RPMI7951 (cell line): ENCODE data around the gene MGST2. TPM values are rescaled to one million over a fixed set of nuclear protein-coding genes. Genes with fewer than 3 reads are reported as not detected.

Experiments
- DNase-seq: peaks from one replicate; pipeline ENCODE4 v3.0.0-alpha.2; 2012; ENCODE audit warnings: low read depth
- total RNA-seq: library from RNA; depleted of rRNA; stranded (reverse); fragments of >200 nt; shearing (Covaris generic); gene quantifications from 2 replicates; pipeline ENCODE4 v1.2.3, GENCODE V29; 2014

MGST2 gene
- total RNA-seq, 1 experiment from 2014 or later, result 11.5 TPM

DNA sequence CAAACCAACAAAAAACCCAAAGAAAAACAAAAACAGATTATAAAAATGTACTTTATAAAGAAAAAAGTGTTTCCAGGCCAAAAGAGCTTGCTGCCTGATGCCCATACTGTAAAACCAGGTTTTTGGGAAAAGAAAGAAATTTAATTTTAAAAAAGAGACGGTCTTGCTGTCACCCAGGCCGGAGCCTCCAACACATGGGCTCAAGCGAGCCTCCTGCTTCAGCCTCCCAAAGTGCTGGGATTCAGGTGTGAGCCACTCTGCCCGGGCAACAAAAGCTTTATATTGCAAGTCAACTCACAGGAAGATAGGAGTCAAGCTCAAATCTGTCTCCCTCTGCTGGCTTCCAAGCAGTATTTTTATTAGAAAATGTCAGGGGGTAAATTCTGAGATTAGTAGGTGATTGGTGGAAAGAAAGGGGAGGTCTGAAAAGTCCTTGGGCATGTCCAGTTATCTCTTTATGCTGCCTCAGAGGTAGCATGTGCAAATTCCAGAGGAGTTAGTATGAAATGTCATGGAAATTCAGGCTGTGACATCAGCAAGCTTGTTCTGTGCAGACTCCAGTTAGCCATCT, 39.4 kb downstream of the MGST2 start:
- DNase-seq, result peak; percentile 12

DNA sequence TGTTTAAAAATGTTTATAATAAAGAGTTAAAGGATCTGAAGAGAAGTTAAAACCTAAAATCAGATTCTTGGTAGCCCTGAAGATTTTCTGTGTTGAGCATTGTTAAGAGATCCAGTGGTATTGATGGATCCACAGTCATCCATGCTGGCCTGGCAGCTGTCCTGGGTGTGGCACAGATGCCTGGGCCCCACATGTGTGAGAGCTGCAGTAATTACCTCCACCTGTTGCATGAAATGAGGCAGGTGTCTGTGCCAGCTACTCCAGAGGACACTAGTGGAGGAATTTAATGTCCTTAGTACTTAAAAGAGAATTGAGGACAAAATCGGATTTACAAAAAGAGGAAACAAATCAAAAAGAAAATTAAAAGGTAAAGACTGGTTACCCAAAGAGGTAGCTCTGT, 44.0 kb downstream of the MGST2 start:
- no peak for DNase-seq

- no peak for DNase-seq
Measured at GRCh38 chr4:139710073-139710472, 44.5 kb downstream of the MGST2 start.

GRCh38 chr4:139711461-139711860, 45.8 kb downstream of the MGST2 start:
- peak; percentile 77 for DNase-seq

DNA sequence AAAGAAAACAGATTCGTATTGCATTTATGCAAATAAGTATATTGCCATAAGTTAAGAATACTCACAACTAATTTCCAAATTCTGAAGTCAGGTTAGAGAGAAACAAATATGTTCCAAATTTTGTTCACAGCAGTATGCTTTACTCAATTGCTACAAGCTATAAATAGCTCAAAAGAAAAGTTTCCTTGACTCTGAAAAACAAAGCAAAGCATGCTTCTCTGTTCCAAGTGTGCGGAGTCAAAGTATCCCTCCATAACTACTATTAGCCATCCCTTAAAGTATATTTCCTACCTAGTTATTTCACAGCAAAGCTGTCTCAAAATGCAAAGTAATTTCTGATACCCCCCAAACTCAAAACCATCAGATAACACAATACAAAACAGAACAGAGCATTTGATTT, 47.3 kb downstream of the MGST2 start:
- DNase-seq, result no peak

DNA sequence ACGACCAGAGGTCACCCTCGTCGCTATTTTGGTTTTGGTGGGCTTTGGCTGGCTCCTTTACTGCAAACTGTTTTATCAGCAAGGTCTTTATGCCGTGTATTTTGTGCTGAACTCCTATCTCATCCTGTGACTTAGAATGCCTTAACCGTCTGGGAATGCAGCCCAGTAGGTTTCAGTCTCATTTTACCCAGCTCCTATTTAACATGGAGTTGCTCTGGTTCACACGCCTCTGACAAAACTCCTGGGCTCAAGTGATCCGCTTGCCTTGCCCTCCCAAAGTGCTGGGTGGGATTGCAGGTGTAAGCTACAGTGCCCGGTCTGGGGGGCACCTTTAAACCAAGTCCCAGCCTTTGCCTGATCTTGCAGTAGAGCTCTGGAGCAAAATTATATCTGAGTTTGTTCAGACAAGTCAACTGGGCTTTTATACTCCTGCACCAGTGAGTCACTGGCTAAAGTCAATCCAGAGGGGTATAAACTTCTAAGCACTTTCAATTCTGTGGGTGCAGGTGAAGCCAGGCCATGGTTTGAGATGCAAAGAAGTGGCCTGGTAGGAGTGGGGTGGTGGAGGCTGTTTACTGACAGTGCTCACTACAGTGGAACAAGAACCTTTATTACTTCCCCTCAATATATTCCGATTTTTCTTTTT, 50.2 kb downstream of the MGST2 start:
- no peak for DNase-seq

- DNase-seq, result no peak
Measured at GRCh38 chr4:139718358-139718757, 52.7 kb downstream of the MGST2 start.

GRCh38 chr4:139718833-139719232, 53.2 kb downstream of the MGST2 start:
- no peak for DNase-seq

GRCh38 chr4:139719381-139720101, 53.9 kb downstream of the MGST2 start:
- DNase-seq, result no peak

DNA sequence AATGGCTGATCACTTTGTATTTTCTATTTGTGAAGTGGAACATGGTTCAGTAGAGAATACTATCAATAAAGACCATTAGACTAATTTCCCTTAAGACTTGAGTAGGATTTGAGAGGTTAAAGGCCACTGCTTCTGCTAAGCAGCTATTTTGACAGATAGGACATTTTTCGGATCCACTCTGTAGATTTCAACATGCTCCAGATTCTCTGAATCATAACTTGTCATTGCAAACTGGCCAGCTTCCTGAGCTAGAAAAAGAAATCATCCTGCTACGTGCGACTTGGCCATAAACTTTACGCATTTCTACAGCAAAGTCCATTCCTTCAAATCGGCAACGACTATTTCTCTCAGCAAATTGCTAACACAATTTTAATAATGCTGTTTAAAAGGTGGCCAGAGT, 55.2 kb downstream of the MGST2 start:
- DNase-seq, result no peak

DNA sequence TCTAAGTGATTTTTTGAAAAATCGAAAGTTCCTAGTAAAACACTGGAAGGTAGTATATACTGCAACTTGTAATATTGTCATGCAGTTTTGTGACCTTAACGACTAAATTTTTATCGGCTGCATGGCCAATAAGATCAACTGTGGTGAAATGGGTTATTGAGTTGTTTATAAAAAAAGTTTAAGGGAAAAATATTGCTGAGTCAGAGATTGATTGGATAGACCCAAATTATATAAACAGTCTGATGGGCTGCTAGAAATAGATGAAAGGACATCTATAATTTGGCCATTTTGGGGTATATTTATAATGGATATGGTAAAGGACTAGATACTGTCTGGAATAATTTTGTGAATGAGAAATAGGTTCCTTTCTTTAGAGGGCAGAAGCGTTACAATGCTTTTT, 56.2 kb downstream of the MGST2 start:
- no peak for DNase-seq

DNA sequence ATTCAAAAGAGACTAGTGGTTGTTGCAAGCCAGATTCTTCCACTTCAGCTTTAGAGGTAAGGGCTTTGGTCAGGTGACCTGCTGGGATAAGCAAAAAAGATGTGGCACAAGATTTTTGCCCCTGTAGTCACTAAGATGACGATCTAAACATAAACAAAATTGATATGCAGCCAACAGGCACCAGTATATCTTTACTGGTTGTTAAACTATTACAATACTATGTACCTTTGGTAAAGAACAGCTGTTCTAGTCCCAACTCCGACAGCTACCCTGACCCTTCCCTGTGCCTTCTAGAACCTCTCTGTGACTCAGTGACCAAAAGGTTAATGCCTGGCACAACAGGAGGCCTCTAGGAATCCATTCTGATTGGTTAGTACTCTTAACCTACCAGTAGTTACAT, 59.6 kb downstream of the MGST2 start:
- no peak for DNase-seq

DNA sequence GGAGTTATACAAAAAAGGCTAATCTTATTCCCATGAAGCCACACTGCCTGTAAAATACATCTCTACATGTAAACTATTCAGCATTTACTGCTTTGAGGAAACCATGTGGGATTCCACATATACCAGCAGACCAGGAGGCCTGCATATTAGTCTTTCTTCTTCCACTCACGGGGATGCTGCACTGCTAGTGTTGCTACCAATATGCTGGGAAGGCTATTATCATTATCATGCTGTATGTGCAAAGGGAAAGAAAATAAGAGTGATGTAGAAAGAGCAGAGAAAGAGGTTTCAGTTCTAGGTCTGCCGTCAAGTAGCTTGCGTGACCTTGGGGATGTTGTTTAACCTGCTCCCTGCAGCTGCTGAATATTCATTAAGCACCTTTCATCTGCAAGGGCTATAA, 61.0 kb downstream of the MGST2 start:
- DNase-seq, result no peak

DNA sequence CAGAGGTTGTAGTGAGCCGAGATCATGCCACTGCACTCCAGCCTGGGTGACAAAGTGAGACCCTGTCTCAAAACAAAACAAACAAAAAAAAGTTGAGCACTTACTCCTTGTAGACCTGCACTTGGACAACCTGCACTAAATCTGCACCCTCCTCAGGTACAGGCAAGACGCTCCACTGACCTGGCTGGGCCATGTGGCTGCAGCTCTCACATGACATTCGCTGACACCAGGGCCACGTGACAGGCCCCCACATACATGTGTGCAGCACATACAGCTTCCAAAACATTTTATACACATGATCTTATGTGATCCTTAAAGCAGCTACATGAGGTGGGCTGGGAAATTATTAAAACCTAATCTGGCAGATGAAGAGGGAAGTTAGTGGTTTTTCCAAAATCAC, 62.5 kb downstream of the MGST2 start:
- no peak for DNase-seq

GRCh38 chr4:139728840-139729239, 63.2 kb downstream of the MGST2 start:
- DNase-seq, result no peak

DNA sequence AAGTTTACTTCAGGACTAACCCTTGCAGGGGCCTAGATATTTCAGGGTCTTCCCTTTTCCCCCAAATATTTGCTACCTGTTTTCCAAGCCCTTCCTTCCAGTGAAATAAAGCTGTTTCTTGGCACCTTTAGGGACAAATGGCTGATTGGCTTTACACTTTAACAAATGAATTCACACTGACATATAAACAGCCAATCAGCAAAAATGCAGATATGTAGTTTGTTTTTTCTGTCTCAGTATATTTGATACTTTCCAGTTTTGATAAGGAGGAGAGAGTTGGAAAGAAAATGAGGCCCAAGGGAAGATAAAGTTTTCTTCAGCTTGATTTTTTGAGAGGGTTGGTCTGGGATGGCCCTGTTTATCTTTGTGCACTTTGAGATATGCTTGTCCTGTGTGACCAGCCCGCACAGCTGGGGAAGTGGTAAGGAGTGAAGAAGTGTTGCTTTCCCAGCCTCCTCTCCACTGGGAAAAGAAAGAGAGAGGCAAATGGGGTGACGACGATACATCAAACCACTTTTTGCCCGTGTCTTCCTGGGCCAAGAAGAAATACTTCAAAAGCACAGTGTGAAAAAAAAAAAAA, 67.5 kb downstream of the MGST2 start:
- no peak for DNase-seq

GRCh38 chr4:139734201-139734874, 68.7 kb downstream of the MGST2 start:
- peak; percentile 54 for DNase-seq

DNA sequence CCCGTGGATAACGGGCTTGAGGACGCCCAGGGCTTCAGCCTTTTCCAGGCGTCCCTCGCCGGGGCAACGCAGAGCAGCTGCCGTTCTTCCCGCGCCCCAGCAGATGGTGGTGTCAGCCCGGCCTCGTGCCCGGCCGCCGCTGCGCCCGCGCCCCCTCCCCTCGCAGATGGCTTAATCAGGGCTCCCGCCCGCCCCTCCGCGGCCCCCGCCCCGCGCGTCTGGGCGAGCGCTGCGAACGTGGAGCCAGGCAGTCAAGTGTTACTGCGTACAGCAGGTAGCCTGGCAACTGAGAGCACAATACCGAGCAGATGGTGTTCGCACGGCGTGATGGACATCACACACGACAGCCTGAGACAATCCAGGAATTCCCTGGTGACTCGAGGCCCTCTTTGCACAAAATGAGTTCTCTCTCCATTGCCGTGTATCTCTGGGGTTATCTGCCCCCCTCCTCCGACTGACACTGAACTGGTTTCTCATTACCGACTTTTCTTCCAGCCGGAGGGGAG, 69.3 kb downstream of the MGST2 start:
- DNase-seq, result peak; percentile 72

GRCh38 chr4:139735381-139736273, 70.0 kb downstream of the MGST2 start:
- peak; percentile 10 for DNase-seq

DNA sequence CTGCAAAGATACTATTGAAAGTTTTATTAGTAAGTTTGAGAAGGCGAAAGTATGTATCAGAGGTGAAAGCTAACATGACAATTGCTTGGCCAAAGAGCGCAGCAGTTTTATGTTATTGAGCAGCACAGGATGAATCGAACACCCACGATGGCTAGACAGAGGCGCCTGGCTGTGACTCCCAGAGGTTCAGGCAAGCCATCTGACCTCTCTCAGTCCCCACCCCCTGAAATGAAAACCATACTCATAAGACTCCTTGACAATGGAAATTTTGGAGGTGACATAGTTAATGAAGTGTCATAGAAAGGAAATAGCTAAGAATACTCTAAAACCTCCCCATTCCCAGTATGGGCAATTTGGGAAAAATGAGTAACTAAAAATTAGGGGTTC, 70.6 kb downstream of the MGST2 start:
- no peak for DNase-seq

DNA sequence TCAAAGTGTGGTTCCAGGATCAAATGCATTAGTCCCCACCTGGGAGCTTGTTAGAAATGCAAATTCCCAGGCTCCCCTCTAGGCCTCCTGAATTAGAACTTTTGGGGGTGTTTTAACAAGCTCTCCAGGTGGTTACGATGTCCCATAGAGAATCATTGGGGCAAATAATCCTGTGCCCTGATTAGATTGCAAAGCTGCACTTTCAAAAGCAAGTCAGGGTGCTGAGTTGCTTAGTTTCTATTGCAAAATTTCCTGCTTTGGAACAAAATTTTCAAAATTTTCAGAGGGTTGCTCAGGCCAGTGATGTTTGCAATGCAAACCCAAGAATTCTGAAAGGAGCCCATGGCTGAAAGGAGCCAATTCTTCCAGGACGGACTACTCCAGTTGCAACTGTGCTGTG, 71.0 kb downstream of the MGST2 start:
- no peak for DNase-seq
